ENCODE data around the gene GPR35. TPM values are rescaled to one million over a fixed set of nuclear protein-coding genes. Genes with fewer than 3 reads are reported as not detected.

GPR35 gene
- total RNA-seq, 5 donors from 2014 or later (not counting 1 experiment from before 2014, with no cell fraction given) = 6.2 to 16.2 (median 10.4) TPM

GRCh38 chr2:240584486-240585031 is 40.7 kb upstream of the GPR35 start:
- peaks cover 58 to 71% (median 62%) of the 10 kb centered on the region in 3 donors for H3K4me1 Mint-ChIP-seq
- peaks cover 24 to 60% of the 10 kb centered on the region in 2 experiments for H3K4me1 ChIP-seq (ENCODE audit: control insufficient read depth in 1 of 2, extremely low read depth in 1 of 2, insufficient read depth in 2 of 2, low read length in 2 of 2)
- no peak for DNase-seq
- H3K9me3 Mint-ChIP-seq = peaks cover 0 to 6% (median 0%) of the 10 kb centered on the region in 3 donors
- H3K36me3 Mint-ChIP-seq = peaks cover 11% of the 10 kb centered on the region
- no peak for ATAC-seq (replicated peaks in 1 of 4)
- ChIA-PET CTCF (interaction anchor here in 1 of 2 donors (3.0 kb wide), 1 partner anchor 71 kb away, joined by 28 read pairs; no protein-coding TSS in a partner anchor), POLR2A (interaction anchor here in 1 of 2 donors (0.5 kb wide), 1 partner anchor 27 kb away, joined by 3 read pairs; no protein-coding TSS in a partner anchor)
- H3K36me3 ChIP-seq (ENCODE audit: control insufficient read depth in 2 of 2, extremely low read depth in 1 of 2, insufficient read depth in 1 of 2, low read length in 1 of 2) = peaks cover 6 to 11% of the 10 kb centered on the region in 2 donors
- H3K4me3 Mint-ChIP-seq = peak overlapping the region; percentile 92 to 94 (median 94)
- H3K4me3 ChIP-seq (ENCODE audit: control insufficient read depth in 1 of 2, extremely low read depth in 1 of 2, low read length in 1 of 2) = no peak overlapping the region
- H3K27ac Mint-ChIP-seq = peak overlapping the region; percentile 8 to 48
- no peaks in the 10 kb centered on the region for H3K9me3 ChIP-seq
- no peaks in the 10 kb centered on the region for H3K27me3 Mint-ChIP-seq
- no peaks in the 10 kb centered on the region for H3K27me3 ChIP-seq (replicated peaks in 1 of 2; ENCODE audit: control insufficient read depth in 2 of 2, extremely low read depth in 1 of 2, insufficient read depth in 2 of 2, low read length in 1 of 2)
- 100% methylated on average over 1 of the region's 4 CpGs for WGBS (ENCODE audit: insufficient coverage)
- H3K27ac ChIP-seq (ENCODE audit: low read length) = no peak overlapping the region

DNA sequence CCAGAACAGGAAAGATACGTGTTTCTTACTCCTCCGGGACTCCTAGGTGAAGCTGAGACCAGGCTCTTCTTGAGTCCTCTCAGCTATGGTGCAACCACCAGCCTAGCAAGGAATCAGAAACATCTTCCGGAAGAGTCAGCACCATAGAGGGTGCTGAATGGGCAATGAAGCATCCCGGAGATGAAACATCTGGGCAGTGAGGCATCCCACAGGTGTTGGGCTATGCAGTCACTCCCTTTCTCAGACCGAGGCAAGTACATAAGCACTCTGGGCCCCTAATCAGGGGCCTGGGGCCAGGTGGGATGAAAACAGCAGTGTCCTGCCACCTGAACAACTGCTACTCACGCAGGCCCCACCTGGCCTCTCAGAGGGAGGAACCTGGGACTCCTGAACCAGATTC is 40.2 kb upstream of the GPR35 start:
- peaks cover 0 to 6% (median 0%) of the 10 kb centered on the region in 3 donors for H3K9me3 Mint-ChIP-seq
- H3K4me1 Mint-ChIP-seq = peaks cover 52 to 68% (median 62%) of the 10 kb centered on the region in 3 donors
- peak overlapping the region; percentile 92 to 94 (median 94) for H3K4me3 Mint-ChIP-seq
- Histone ChIP-seq H3K4me3 (ENCODE audit: control insufficient read depth in 1 of 2, extremely low read depth in 1 of 2, low read length in 1 of 2) (peak overlapping the region in 1 of 2 donors; percentile 76), H3K27ac (ENCODE audit: low read length) (no peak overlapping the region), H3K9me3 (no peaks in the 10 kb centered on the region), H3K27me3 (replicated peaks in 1 of 2; ENCODE audit: control insufficient read depth in 2 of 2, extremely low read depth in 1 of 2, insufficient read depth in 2 of 2, low read length in 1 of 2) (no peaks in the 10 kb centered on the region), H3K4me1 (ENCODE audit: control insufficient read depth in 1 of 2, extremely low read depth in 1 of 2, insufficient read depth in 2 of 2, low read length in 2 of 2) (peaks cover 19 to 55% of the 10 kb centered on the region in 2 experiments), H3K36me3 (ENCODE audit: control insufficient read depth in 2 of 2, extremely low read depth in 1 of 2, insufficient read depth in 1 of 2, low read length in 1 of 2) (peaks cover 11 to 12% of the 10 kb centered on the region in 2 donors)
- ATAC-seq (replicated peaks in 1 of 4) = no peak
- peak overlapping the region in 1 of 2 donors; percentile 48 for H3K27ac Mint-ChIP-seq
- ChIA-PET CTCF (interaction anchor here in 1 of 2 donors (2.9 to 3.0 kb wide), 2 partner anchors 37 to 71 kb away, joined by 16 to 28 read pairs; no protein-coding TSS in a partner anchor), POLR2A (interaction anchor here in 1 of 2 donors (0.5 to 2.7 kb wide), 2 partner anchors 20 to 27 kb away, joined by 3 to 15 read pairs; no protein-coding TSS in a partner anchor)
- 82% methylated on average over 6 of the region's 6 CpGs for WGBS (ENCODE audit: insufficient coverage)
- H3K27me3 Mint-ChIP-seq = no peaks in the 10 kb centered on the region
- no peak for DNase-seq
- H3K36me3 Mint-ChIP-seq = peaks cover 11% of the 10 kb centered on the region

- Histone ChIP-seq H3K4me1 (ENCODE audit: control insufficient read depth in 1 of 2, extremely low read depth in 1 of 2, insufficient read depth in 2 of 2, low read length in 2 of 2) (peaks cover 19 to 50% of the 10 kb centered on the region in 2 experiments), H3K9me3 (no peaks in the 10 kb centered on the region), H3K27ac (ENCODE audit: low read length) (peak overlapping the region; percentile 84), H3K27me3 (replicated peaks in 1 of 2; ENCODE audit: control insufficient read depth in 2 of 2, extremely low read depth in 1 of 2, insufficient read depth in 2 of 2, low read length in 1 of 2) (no peaks in the 10 kb centered on the region), H3K36me3 (ENCODE audit: control insufficient read depth in 2 of 2, extremely low read depth in 1 of 2, insufficient read depth in 1 of 2, low read length in 1 of 2) (peaks cover 5 to 18% of the 10 kb centered on the region in 2 donors), H3K4me3 (ENCODE audit: control insufficient read depth in 1 of 2, extremely low read depth in 1 of 2, low read length in 1 of 2) (peak overlapping the region; percentile 76 to 96)
- DNase-seq (no peak), ATAC-seq (replicated peaks in 1 of 4) (no peak)
- Mint-ChIP-seq H3K27me3 (no peaks in the 10 kb centered on the region), H3K4me1 (peaks cover 46 to 62% (median 59%) of the 10 kb centered on the region in 3 donors), H3K9me3 (peaks cover 0 to 3% (median 0%) of the 10 kb centered on the region in 3 donors), H3K27ac (peak overlapping the region; percentile 93), H3K36me3 (peaks cover 11% of the 10 kb centered on the region), H3K4me3 (peak overlapping the region; percentile 92 to 94 (median 94))
- ChIA-PET POLR2A (interaction anchor here in 1 of 2 donors (1.3 to 2.7 kb wide), 5 partner anchors 20 to 72 kb away, joined by 3 to 15 read pairs (median 5); partner anchors contain the start of gene GPR35), CTCF (interaction anchor here (0.9 to 3.0 kb wide), 6 partner anchors 17 to 72 kb away, joined by 3 to 51 read pairs (median 10); partner anchors contain the start of gene RNPEPL1 (in 1 of the 2))
- WGBS (ENCODE audit: insufficient coverage) = 2% methylated on average over 7 of the region's 20 CpGs
Measured at GRCh38 chr2:240585681-240586197, 39.5 kb upstream of the GPR35 start.

DNA sequence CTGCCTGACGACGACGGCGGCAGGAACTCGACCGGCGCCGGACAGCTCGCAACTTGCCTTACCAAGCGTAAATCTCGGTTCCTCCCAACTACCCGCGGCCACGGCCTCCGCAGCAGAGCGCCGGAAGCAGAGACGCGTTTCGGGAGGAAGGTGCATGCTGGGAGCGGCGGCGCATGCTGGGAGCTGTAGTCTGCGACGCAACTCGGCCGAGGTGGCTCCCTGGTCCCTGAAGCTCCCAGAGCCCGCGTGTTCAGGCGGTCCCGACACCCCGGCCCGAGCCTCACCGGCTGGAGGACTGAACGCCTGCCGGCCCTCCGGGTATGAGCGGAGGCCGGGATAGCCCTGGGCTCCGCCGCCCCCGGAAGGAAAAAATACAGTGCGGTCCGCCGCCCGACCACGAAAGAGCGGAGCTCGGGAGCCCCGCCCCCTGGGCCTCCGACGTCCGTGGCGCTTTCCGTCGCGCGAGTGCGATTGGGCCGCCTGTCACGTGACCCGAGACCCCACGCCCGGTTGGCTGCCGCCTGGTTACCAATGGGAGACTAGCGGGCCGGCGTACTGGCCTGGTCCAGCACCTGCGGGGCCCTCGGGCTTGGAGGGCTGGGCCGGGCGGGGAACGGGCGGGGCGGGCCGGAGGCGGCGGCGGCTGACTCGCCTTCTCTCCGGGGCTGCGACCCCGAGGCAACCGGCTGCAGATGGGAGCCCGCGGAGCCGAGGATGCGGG is 38.9 kb upstream of the GPR35 start, which contains the start of gene CAPN10:
TSS of gene CAPN10 (plus strand) at position 537 of the 721 bp plus-strand sequence. CDS start at position 715, 178 bp downstream.
- CTCF ChIA-PET = interaction anchor here (0.5 to 3.0 kb wide), 9 partner anchors 18 to 118 kb away, joined by 3 to 51 read pairs (median 5); partner anchors contain the start of genes ANKMY1 (in 1 of the 2) and RNPEPL1 (in 1 of the 2)
- peaks cover 43 to 61% (median 60%) of the 10 kb centered on the region in 3 donors for H3K4me1 Mint-ChIP-seq

GRCh38 chr2:240586919-240587800 is 38.1 kb upstream of the GPR35 start:
- Mint-ChIP-seq H3K4me1 (peaks cover 43 to 62% (median 60%) of the 10 kb centered on the region in 3 donors), H3K27ac (peak overlapping the region; percentile 76 to 90), H3K4me3 (peak overlapping the region; percentile 92 to 94 (median 93)), H3K27me3 (no peaks in the 10 kb centered on the region), H3K36me3 (peaks cover 4% of the 10 kb centered on the region), H3K9me3 (no peaks in the 10 kb centered on the region)
- CTCF ChIA-PET = interaction anchor here (0.5 to 3.0 kb wide), 10 partner anchors 19 to 118 kb away, joined by 3 to 51 read pairs (median 4); partner anchors contain the start of genes ANKMY1 (in 1 of the 2) and RNPEPL1 (in 1 of the 2)
- POLR2A ChIA-PET = interaction anchor here in 1 of 2 donors (1.3 to 2.7 kb wide), 5 partner anchors 22 to 73 kb away, joined by 3 to 15 read pairs (median 5); partner anchors contain the start of gene GPR35
- Histone ChIP-seq H3K9me3 (no peaks in the 10 kb centered on the region), H3K4me3 (ENCODE audit: control insufficient read depth in 1 of 2, extremely low read depth in 1 of 2, low read length in 1 of 2) (peak overlapping the region; percentile 76 to 96), H3K36me3 (ENCODE audit: control insufficient read depth in 2 of 2, extremely low read depth in 1 of 2, insufficient read depth in 1 of 2, low read length in 1 of 2) (peaks cover 9 to 32% of the 10 kb centered on the region in 2 donors), H3K27me3 (replicated peaks in 1 of 2; ENCODE audit: control insufficient read depth in 2 of 2, extremely low read depth in 1 of 2, insufficient read depth in 2 of 2, low read length in 1 of 2) (no peaks in the 10 kb centered on the region), H3K27ac (ENCODE audit: low read length) (peak overlapping the region; percentile 54), H3K4me1 (ENCODE audit: control insufficient read depth in 1 of 2, extremely low read depth in 1 of 2, insufficient read depth in 2 of 2, low read length in 2 of 2) (peaks cover 19 to 50% of the 10 kb centered on the region in 2 experiments)
- ATAC-seq (replicated peaks in 1 of 4) (peak; percentile 39 to 49 (median 44)), DNase-seq (peak in 34 of 35 experiments; percentile 29 to 73 (median 61))
- WGBS (ENCODE audit: insufficient coverage) = 5% methylated on average over 56 of the region's 62 CpGs

More for the DNA sequence above, 38.9 kb upstream of the GPR35 start, which contains the start of gene CAPN10:
- Mint-ChIP-seq H3K9me3 (no peaks in the 10 kb centered on the region), H3K36me3 (peaks cover 8% of the 10 kb centered on the region), H3K27me3 (no peaks in the 10 kb centered on the region), H3K4me3 (peak within 1 kb of the TSS; percentile 92 to 94 (median 94)), H3K27ac (peak within 1 kb of the TSS; percentile 93)
- peak; percentile 89 to 92 (median 90) for ATAC-seq (replicated peaks in 1 of 4)
- Histone ChIP-seq H3K4me3 (ENCODE audit: control insufficient read depth in 1 of 2, extremely low read depth in 1 of 2, low read length in 1 of 2) (peak within 1 kb of the TSS; percentile 76 to 96), H3K36me3 (ENCODE audit: control insufficient read depth in 2 of 2, extremely low read depth in 1 of 2, insufficient read depth in 1 of 2, low read length in 1 of 2) (peaks cover 7 to 24% of the 10 kb centered on the region in 2 donors), H3K9me3 (no peaks in the 10 kb centered on the region), H3K27me3 (replicated peaks in 1 of 2; ENCODE audit: control insufficient read depth in 2 of 2, extremely low read depth in 1 of 2, insufficient read depth in 2 of 2, low read length in 1 of 2) (no peaks in the 10 kb centered on the region), H3K27ac (ENCODE audit: low read length) (peak within 1 kb of the TSS; percentile 84), H3K4me1 (ENCODE audit: control insufficient read depth in 1 of 2, extremely low read depth in 1 of 2, insufficient read depth in 2 of 2, low read length in 2 of 2) (peaks cover 19 to 50% of the 10 kb centered on the region in 2 experiments)
- WGBS (ENCODE audit: insufficient coverage) = under 1% methylated on average over 87 of the region's 88 CpGs
- peak; percentile 91 to 99 (median 95) for DNase-seq
- POLR2A ChIA-PET = interaction anchor here in 1 of 2 donors (1.3 to 2.7 kb wide), 5 partner anchors 21 to 72 kb away, joined by 3 to 15 read pairs (median 5); partner anchors contain the start of gene GPR35
